Uterus (tissue), 2 donors: ENCODE measurements around the gene CFTR.

Experiments
- POLR2A ChIP-seq, 2 donors: fragments of 450-650 bp; IDR thresholded peaks; one replicate each; pipeline ENCODE4 v1.6.1; 2016; ENCODE audit warnings: antibody characterized with exemption in 2 of 2, mild to moderate bottlenecking in 1 of 2, moderate library complexity in 1 of 2
- TF ChIP-seq, protein P1 (sequence below), 4 experiments: fragments of 200-600 bp in 2 of 4; fragments of 450-650 bp in 2 of 4; sonication (generic) in 2 of 4; IDR thresholded peaks; one replicate each; pipeline ENCODE4 v1.5.1; 2016 to 2019; ENCODE audit warnings: antibody characterized with exemption in 4 of 4, mild to moderate bottlenecking in 2 of 4, moderate library complexity in 1 of 4

- TF ChIP-seq, protein P1, sequence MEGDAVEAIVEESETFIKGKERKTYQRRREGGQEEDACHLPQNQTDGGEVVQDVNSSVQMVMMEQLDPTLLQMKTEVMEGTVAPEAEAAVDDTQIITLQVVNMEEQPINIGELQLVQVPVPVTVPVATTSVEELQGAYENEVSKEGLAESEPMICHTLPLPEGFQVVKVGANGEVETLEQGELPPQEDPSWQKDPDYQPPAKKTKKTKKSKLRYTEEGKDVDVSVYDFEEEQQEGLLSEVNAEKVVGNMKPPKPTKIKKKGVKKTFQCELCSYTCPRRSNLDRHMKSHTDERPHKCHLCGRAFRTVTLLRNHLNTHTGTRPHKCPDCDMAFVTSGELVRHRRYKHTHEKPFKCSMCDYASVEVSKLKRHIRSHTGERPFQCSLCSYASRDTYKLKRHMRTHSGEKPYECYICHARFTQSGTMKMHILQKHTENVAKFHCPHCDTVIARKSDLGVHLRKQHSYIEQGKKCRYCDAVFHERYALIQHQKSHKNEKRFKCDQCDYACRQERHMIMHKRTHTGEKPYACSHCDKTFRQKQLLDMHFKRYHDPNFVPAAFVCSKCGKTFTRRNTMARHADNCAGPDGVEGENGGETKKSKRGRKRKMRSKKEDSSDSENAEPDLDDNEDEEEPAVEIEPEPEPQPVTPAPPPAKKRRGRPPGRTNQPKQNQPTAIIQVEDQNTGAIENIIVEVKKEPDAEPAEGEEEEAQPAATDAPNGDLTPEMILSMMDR (IDR thresholded peaks at IDR 0.05), result no peak
- no peak for TF ChIP-seq POLR2A (IDR thresholded peaks at IDR 0.05)
Measured at GRCh38 chr7:117468174-117468573, 11.7 kb upstream of the CFTR start.
